Measurements from ENCODE around the gene FER1L5. TPM values are rescaled to one million over a fixed set of nuclear protein-coding genes. Genes with fewer than 3 reads are reported as not detected.
A peak's percentile ranks its signal among the peaks of the same experiment; 100 is the strongest.

The FER1L5 gene
- total RNA-seq, 1 experiment from 2014 or later = 1.2 TPM

DNA sequence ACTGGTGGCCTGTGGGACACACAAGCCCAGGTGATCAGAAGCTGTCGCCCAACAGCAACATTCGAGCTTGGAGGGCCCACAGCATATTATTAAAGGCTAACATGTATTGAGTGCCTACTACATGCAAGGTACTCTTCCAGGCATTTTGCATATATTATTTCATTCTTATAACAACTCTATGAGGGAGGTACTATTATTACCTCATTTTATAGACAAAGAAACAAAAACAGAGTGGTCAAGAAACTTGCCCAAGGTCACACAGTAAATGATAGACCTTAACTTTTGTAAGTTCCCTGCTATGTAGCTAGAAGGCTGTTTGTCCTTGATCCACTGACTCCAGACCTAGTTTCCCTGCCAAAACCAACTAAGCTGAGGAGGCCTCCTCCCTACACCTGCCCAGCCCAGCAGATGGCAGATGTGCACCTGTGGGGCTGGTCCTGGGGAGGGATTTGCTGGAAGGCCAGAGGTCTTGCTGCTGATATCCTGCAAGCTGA, 40.2 kb upstream of the FER1L5 start:
- no peaks in the 10 kb centered on the region for H3K27me3 ChIP-seq (replicated peaks; ENCODE audit: insufficient read depth, low read depth, low read length, poor library complexity)
- CTCF ChIA-PET = interaction anchor here (0.6 kb wide), 1 partner anchor 177 kb away, joined by 6 read pairs; no protein-coding TSS in a partner anchor
- TF ChIP-seq, protein P1, sequence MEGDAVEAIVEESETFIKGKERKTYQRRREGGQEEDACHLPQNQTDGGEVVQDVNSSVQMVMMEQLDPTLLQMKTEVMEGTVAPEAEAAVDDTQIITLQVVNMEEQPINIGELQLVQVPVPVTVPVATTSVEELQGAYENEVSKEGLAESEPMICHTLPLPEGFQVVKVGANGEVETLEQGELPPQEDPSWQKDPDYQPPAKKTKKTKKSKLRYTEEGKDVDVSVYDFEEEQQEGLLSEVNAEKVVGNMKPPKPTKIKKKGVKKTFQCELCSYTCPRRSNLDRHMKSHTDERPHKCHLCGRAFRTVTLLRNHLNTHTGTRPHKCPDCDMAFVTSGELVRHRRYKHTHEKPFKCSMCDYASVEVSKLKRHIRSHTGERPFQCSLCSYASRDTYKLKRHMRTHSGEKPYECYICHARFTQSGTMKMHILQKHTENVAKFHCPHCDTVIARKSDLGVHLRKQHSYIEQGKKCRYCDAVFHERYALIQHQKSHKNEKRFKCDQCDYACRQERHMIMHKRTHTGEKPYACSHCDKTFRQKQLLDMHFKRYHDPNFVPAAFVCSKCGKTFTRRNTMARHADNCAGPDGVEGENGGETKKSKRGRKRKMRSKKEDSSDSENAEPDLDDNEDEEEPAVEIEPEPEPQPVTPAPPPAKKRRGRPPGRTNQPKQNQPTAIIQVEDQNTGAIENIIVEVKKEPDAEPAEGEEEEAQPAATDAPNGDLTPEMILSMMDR (conservative IDR thresholded peaks at IDR 0.05; ENCODE audit: low read depth, low read length) = no peak
- no peak for TF ChIP-seq EZH2 (IDR thresholded peaks at IDR 0.05; ENCODE audit: borderline replicate concordance, low read depth, low read length, poor library complexity, severe bottlenecking)
- POLR2A ChIA-PET (ENCODE audit: low non-redundant PET) = no interaction called here
- no peak overlapping the region for H3K4me3 ChIP-seq (ENCODE audit: low read depth, low read length, poor library complexity, severe bottlenecking)
- peak overlapping the region; percentile 16 for H3K27ac ChIP-seq (ENCODE audit: low read depth, low read length, poor library complexity, severe bottlenecking)
- no peaks in the 10 kb centered on the region for H3K4me1 ChIP-seq (ENCODE audit: insufficient read depth, low read length, poor library complexity, severe bottlenecking)
- intact Hi-C loops (cut with micrococcal nuclease; ENCODE audit: unreplicated experiment) = loop anchor here (10.0 kb wide), 1 partner anchor 162 kb away; the partner anchor contains the start of gene CNNM4
- H3K36me3 ChIP-seq (ENCODE audit: insufficient read depth, low read length, poor library complexity, severe bottlenecking) = peaks cover 95% of the 10 kb centered on the region
- no peak for DNase-seq (ENCODE audit: low spot score)
- no peaks in the 10 kb centered on the region for H3K9me3 ChIP-seq (ENCODE audit: low read depth, low read length, poor library complexity, severe bottlenecking)
- BruUV-seq (replicated peaks) = no TSS peak

DNA sequence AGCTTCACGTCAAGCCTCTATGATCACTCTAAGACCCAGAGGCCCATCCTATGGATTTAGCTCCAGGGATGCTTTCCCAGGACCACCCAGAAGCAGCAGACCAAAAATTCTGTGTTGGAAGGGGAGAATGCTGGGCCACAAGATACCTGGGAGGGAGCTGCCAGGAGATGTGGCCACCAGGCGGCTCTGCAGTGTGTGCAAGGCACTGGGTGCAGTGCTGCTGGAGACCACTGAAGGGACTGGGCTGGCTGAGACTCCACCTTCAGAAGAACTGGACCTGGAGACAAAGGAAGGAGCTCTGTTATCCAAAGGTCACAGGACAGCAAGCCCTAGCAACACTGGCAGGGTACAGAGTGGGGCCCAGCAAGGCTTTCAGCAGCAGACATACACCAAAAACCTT, 38.5 kb upstream of the FER1L5 start:
- DNase-seq (ENCODE audit: low spot score) = no peak
- Histone ChIP-seq H3K4me1 (ENCODE audit: insufficient read depth, low read length, poor library complexity, severe bottlenecking) (no peaks in the 10 kb centered on the region), H3K27ac (ENCODE audit: low read depth, low read length, poor library complexity, severe bottlenecking) (no peak overlapping the region), H3K27me3 (replicated peaks; ENCODE audit: insufficient read depth, low read depth, low read length, poor library complexity) (no peaks in the 10 kb centered on the region), H3K4me3 (ENCODE audit: low read depth, low read length, poor library complexity, severe bottlenecking) (no peak overlapping the region), H3K9me3 (ENCODE audit: low read depth, low read length, poor library complexity, severe bottlenecking) (no peaks in the 10 kb centered on the region), H3K36me3 (ENCODE audit: insufficient read depth, low read length, poor library complexity, severe bottlenecking) (peaks cover 98% of the 10 kb centered on the region)
- TF ChIP-seq, protein P1 (conservative IDR thresholded peaks at IDR 0.05; ENCODE audit: low read depth, low read length) = 0 out of 2 replicates have a peak, but pooled peaks have one; percentile 13
- TF ChIP-seq EZH2 (IDR thresholded peaks at IDR 0.05; ENCODE audit: borderline replicate concordance, low read depth, low read length, poor library complexity, severe bottlenecking) = no peak
- intact Hi-C loops (cut with micrococcal nuclease; ENCODE audit: unreplicated experiment) = loop anchor here (10.0 kb wide), 1 partner anchor 161 kb away; the partner anchor contains the start of gene CNNM4
- BruUV-seq (replicated peaks) = no TSS peak
- ChIA-PET CTCF (no interaction called here), POLR2A (ENCODE audit: low non-redundant PET) (no interaction called here)

DNA sequence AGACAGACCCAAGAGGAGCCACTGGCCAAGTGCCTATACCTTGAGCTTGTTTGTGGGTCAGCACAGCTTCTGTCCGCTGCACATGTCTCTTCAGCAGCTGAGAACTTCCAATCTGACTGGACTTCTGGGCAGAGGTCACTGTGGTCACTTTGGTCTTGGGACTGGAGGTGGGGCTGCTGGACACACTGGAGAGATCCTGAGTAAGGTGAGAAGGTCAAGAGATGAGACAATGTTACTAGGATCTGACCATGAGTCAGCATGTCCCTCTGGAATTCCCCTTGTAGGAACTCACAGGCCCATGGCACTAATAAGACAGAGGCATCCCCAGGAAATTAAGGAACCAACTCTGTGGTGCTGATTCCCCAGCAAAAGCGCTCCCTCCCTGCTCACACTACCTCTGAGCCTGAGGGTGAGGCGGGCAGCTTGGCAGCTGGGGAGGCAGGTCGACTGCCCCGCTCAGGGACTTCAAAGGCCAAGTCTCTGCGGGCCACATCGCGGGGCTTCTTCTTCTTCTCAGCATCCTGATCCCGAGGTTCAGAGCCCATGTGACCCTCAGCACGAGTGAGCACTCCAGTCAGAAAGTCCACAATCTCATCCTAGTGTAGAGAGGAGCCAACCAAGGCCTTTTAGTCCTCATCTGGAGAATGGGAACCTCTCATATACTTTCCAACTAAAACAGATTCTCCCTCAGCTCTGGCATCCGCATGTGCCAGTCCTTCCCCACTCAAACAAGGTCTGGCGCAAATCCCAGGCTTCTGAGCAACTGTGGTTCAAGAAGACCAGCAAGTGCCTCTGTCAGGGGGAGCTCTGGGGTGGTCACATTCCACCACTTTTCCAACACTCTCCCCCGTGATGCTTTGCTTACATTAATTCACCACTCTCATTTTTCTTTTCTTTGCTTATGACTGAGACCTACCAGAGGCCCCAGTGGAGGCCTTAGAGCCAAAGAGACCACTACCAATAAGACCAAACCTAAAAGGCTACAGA, 33.8 kb upstream of the FER1L5 start:
- DNase-seq (ENCODE audit: low spot score) = no peak
- TF ChIP-seq, protein P1 (conservative IDR thresholded peaks at IDR 0.05; ENCODE audit: low read depth, low read length) = no peak
- TF ChIP-seq EZH2 (IDR thresholded peaks at IDR 0.05; ENCODE audit: borderline replicate concordance, low read depth, low read length, poor library complexity, severe bottlenecking) = no peak
- POLR2A ChIA-PET (ENCODE audit: low non-redundant PET) = no interaction called here
- intact Hi-C loops (cut with micrococcal nuclease; ENCODE audit: unreplicated experiment) = loop anchor here (10.0 kb wide), 1 partner anchor 156 kb away; the partner anchor contains the start of gene CNNM4
- no TSS peak for BruUV-seq (replicated peaks)
- Histone ChIP-seq H3K27ac (ENCODE audit: low read depth, low read length, poor library complexity, severe bottlenecking) (peak overlapping the region; percentile 29), H3K9me3 (ENCODE audit: low read depth, low read length, poor library complexity, severe bottlenecking) (no peaks in the 10 kb centered on the region), H3K4me1 (ENCODE audit: insufficient read depth, low read length, poor library complexity, severe bottlenecking) (no peaks in the 10 kb centered on the region), H3K27me3 (replicated peaks; ENCODE audit: insufficient read depth, low read depth, low read length, poor library complexity) (no peaks in the 10 kb centered on the region), H3K4me3 (ENCODE audit: low read depth, low read length, poor library complexity, severe bottlenecking) (no peak overlapping the region), H3K36me3 (ENCODE audit: insufficient read depth, low read length, poor library complexity, severe bottlenecking) (peaks cover 95% of the 10 kb centered on the region)
- CTCF ChIA-PET = no interaction called here
